Measurements from ENCODE around the gene SPEM1.
"Not testable (repeated sequence)": the region's sequence is repeated elsewhere in the genome, so short reads cannot be mapped to it uniquely, and the experiment has no call there.

Gene SPEM1

GRCh38 chr17:7468290-7468689 lies 48.2 kb downstream of the SPEM1 start:
- H3K4me3 ChIP-seq (ENCODE audit: low read length) = no peak overlapping the region
- H3K36me3 ChIP-seq (replicated peaks; ENCODE audit: low read depth, low read length) = no peaks in the 10 kb centered on the region
- H3K4me2 ChIP-seq (ENCODE audit: low read length) = no peak overlapping the region
- H3K79me2 ChIP-seq (ENCODE audit: low read length) = no peaks in the 10 kb centered on the region
- TF ChIP-seq CTCF (IDR thresholded peaks at IDR 0.05; ENCODE audit: low read depth, low read length) = no peak
- H3K4me1 ChIP-seq (ENCODE audit: low read length) = no peaks in the 10 kb centered on the region
- H4K20me1 ChIP-seq (ENCODE audit: insufficient read depth, low read length) = no peaks in the 10 kb centered on the region
- H3K27ac ChIP-seq (ENCODE audit: low read length) = no peak overlapping the region
- no peaks in the 10 kb centered on the region for H3K9me3 ChIP-seq (ENCODE audit: insufficient read depth, low read length)
- no peak overlapping the region for H2AFZ ChIP-seq (ENCODE audit: low read depth, low read length)
- H3K27me3 ChIP-seq (ENCODE audit: low read depth, low read length) = no peaks in the 10 kb centered on the region
- H3K9ac ChIP-seq (ENCODE audit: low read length) = no peak overlapping the region

- Histone ChIP-seq H3K27ac (ENCODE audit: low read length) (no peak overlapping the region), H3K9me3 (ENCODE audit: insufficient read depth, low read length) (no peaks in the 10 kb centered on the region), H3K9ac (ENCODE audit: low read length) (no peak overlapping the region), H3K27me3 (ENCODE audit: low read depth, low read length) (no peaks in the 10 kb centered on the region), H3K4me3 (ENCODE audit: low read length) (no peak overlapping the region), H2AFZ (ENCODE audit: low read depth, low read length) (no peak overlapping the region), H4K20me1 (ENCODE audit: insufficient read depth, low read length) (no peaks in the 10 kb centered on the region), H3K4me2 (ENCODE audit: low read length) (no peak overlapping the region), H3K36me3 (replicated peaks; ENCODE audit: low read depth, low read length) (no peaks in the 10 kb centered on the region), H3K79me2 (ENCODE audit: low read length) (no peaks in the 10 kb centered on the region), H3K4me1 (ENCODE audit: low read length) (no peaks in the 10 kb centered on the region)
- TF ChIP-seq EZH2phosphoT487 (IDR thresholded peaks at IDR 0.05; ENCODE audit: low read depth) = no peak
- TF ChIP-seq CTCF (IDR thresholded peaks at IDR 0.05; ENCODE audit: low read depth, low read length) = no peak
Observed at GRCh38 chr17:7468804-7469389, 48.8 kb downstream of the SPEM1 start.

GRCh38 chr17:7469843-7470242 lies 49.7 kb downstream of the SPEM1 start:
- H3K4me2 ChIP-seq (ENCODE audit: low read length); H3K4me1 ChIP-seq (ENCODE audit: low read length); H3K9me3 ChIP-seq (ENCODE audit: insufficient read depth, low read length); H4K20me1 ChIP-seq (ENCODE audit: insufficient read depth, low read length); H2AFZ ChIP-seq (ENCODE audit: low read depth, low read length); H3K79me2 ChIP-seq (ENCODE audit: low read length); H3K36me3 ChIP-seq (replicated peaks; ENCODE audit: low read depth, low read length); H3K9ac ChIP-seq (ENCODE audit: low read length); H3K4me3 ChIP-seq (ENCODE audit: low read length); H3K27ac ChIP-seq (ENCODE audit: low read length); H3K27me3 ChIP-seq (ENCODE audit: low read depth, low read length): not testable (repeated sequence)

GRCh38 chr17:7470457-7470973 lies 50.4 kb downstream of the SPEM1 start:
- H3K4me1 ChIP-seq (ENCODE audit: low read length); H3K27me3 ChIP-seq (ENCODE audit: low read depth, low read length); H3K36me3 ChIP-seq (replicated peaks; ENCODE audit: low read depth, low read length); H3K9me3 ChIP-seq (ENCODE audit: insufficient read depth, low read length); H4K20me1 ChIP-seq (ENCODE audit: insufficient read depth, low read length); H3K4me2 ChIP-seq (ENCODE audit: low read length); H3K9ac ChIP-seq (ENCODE audit: low read length); H3K27ac ChIP-seq (ENCODE audit: low read length); H3K79me2 ChIP-seq (ENCODE audit: low read length); H2AFZ ChIP-seq (ENCODE audit: low read depth, low read length); H3K4me3 ChIP-seq (ENCODE audit: low read length): not testable (repeated sequence)
